ENCODE measurements around the gene SLC46A1.

GRCh38 chr17:28416703-28417311 is 10.8 kb upstream of the SLC46A1 start:
- peak in 5 of 7 experiments; percentile 43 to 65 (median 49) for TF ChIP-seq CTCF (IDR thresholded peaks at IDR 0.05)
- TF ChIP-seq POLR2A (IDR thresholded peaks at IDR 0.05), result no peak
